ENCODE results near the gene CD36.

- no peak for TF ChIP-seq CTCF (IDR thresholded peaks at IDR 0.05; ENCODE audit: poor library complexity, severe bottlenecking)
- no peak for TF ChIP-seq REST (IDR thresholded peaks at IDR 0.05; ENCODE audit: borderline replicate concordance)
- no peak for TF ChIP-seq POLR2AphosphoS5 (IDR thresholded peaks at IDR 0.05)
- no peak for TF ChIP-seq EP300 (conservative IDR thresholded peaks at IDR 0.05; ENCODE audit: poor library complexity, severe bottlenecking)
- TF ChIP-seq SMC3 (conservative IDR thresholded peaks at IDR 0.05; ENCODE audit: poor library complexity): no peak
These were observed 81.7 kb downstream of the CD36 start for GRCh38 chr7:80720146-80720545.
